K562 (cell line): ENCODE measurements around the gene NOL11. TPM values are rescaled to one million over a fixed set of nuclear protein-coding genes. Genes with fewer than 3 reads are reported as not detected.

ENCODE experiments used
- ATAC-seq: fragments of 200-7000 bp; cut with Tn5 transposase; 3 replicates; pipeline ENCODE4 v1.9.1; 2020; ENCODE audit warnings: moderate library complexity
- BruUV-seq: library from RNA; stranded (reverse); fragments of 400-500 nt; replicated peaks from 2 replicates; lab custom pipeline; 2021; lab: Mats Ljungman, UMichigan
- CTCF ChIA-PET: fragments of 300-600 bp; formaldehyde crosslinking; extraction: SDS; loops from one replicate; lab custom pipeline; 2021; ENCODE audit warnings: low intra/inter-chr PET ratio; lab: Yijun Ruan, JAX
- POLR2A ChIA-PET: fragments of 300-600, 350-650 bp; sonication (Branson Sonifier 250); formaldehyde crosslinking; extraction: SDS; loops from one replicate; lab custom pipeline; 2021; ENCODE audit warnings: antibody characterized with exemption, inconsistent platforms; lab: Yijun Ruan, JAX
- DNase-seq, 4 experiments: peaks; one replicate each; pipeline versions ENCODE4 v3.0.0 to v3.0.0-alpha.2; 2011 to 2018; ENCODE audit warnings: low spot score in 3 of 4, mixed read lengths in 3 of 4; ENCODE audit errors: extremely low read depth in 1 of 4
- FAIRE-seq: peaks from 2 replicates; lab custom pipeline; 2011; peaks lifted over from hg19 to GRCh38; lab: Jason Lieb, UNC
- H2AFZ ChIP-seq: 2 replicates; pipeline ENCODE4 v1.6.0; 2011; ENCODE audit warnings: low read depth, low read length, control low read depth, inconsistent platforms
- H3K27ac ChIP-seq: fragments of 200-600 bp; 3 replicates; pipeline ENCODE4 v1.8.0; 2011; ENCODE audit warnings: low read depth, mild to moderate bottlenecking, control low read depth, inconsistent platforms, low read length, moderate library complexity, mixed read lengths; ENCODE audit errors: extremely low read depth
- H3K27me3 ChIP-seq, 2 experiments: fragments of 300-600 bp in 1 of 2; 2 replicates in 1 of 2; 3 replicates in 1 of 2; pipeline versions ENCODE4 v1.6.0 to v1.8.0; 2011; ENCODE audit warnings: inconsistent platforms in 2 of 2, low read length in 2 of 2, mild to moderate bottlenecking in 1 of 2, mixed read lengths in 1 of 2, moderate library complexity in 1 of 2; ENCODE audit not compliant: control insufficient read depth in 2 of 2, insufficient read depth in 2 of 2
- H3K36me3 ChIP-seq: fragments of 300-600 bp; 3 replicates; pipeline ENCODE4 v1.8.0; 2011; ENCODE audit warnings: mild to moderate bottlenecking, low read length, inconsistent platforms; ENCODE audit not compliant: control insufficient read depth, insufficient read depth
- H3K4me1 ChIP-seq, 2 experiments: fragments of 200-600 bp in 1 of 2; replicated peaks in 1 of 2; 2 replicates in 1 of 2; 3 replicates in 1 of 2; pipeline versions ENCODE4 v1.5.1 to v1.8.0; 2011; ENCODE audit warnings: inconsistent platforms in 2 of 2, low read length in 2 of 2, mild to moderate bottlenecking in 1 of 2, mixed read lengths in 1 of 2, moderate library complexity in 1 of 2; ENCODE audit not compliant: control insufficient read depth in 2 of 2, insufficient read depth in 2 of 2
- H3K4me2 ChIP-seq: 2 replicates; pipeline ENCODE4 v1.6.1; 2011; ENCODE audit warnings: low read length, control low read depth, inconsistent platforms, mixed read lengths; ENCODE audit not compliant: insufficient read depth
- H3K4me3 ChIP-seq: fragments of 200-600 bp; sonication (generic), shearing (Covaris generic); 2 replicates; pipeline ENCODE4 v1.5.1; 2016; ENCODE audit warnings: control low read depth, inconsistent platforms
- H3K79me2 ChIP-seq: fragments of 200-600 bp; 3 replicates; pipeline ENCODE4 v1.8.0; 2011; ENCODE audit warnings: low read length, inconsistent platforms; ENCODE audit not compliant: control insufficient read depth, insufficient read depth
- H3K9ac ChIP-seq, 2 experiments: 2 replicates each; pipeline versions ENCODE4 v1.6.0 to v1.6.1; 2011; ENCODE audit warnings: low read depth in 2 of 2, low read length in 2 of 2, control low read depth in 1 of 2, inconsistent platforms in 1 of 2, mild to moderate bottlenecking in 1 of 2, mixed read lengths in 1 of 2; ENCODE audit not compliant: insufficient read depth in 1 of 2
- H3K9me1 ChIP-seq: one replicate; pipeline ENCODE4 v1.6.0; 2011; ENCODE audit warnings: inconsistent platforms, mild to moderate bottlenecking, low read length, moderate library complexity; ENCODE audit not compliant: control insufficient read depth, insufficient read depth
- H3K9me3 ChIP-seq: replicated peaks from 2 replicates; pipeline ENCODE4 v1.5.1; 2011; ENCODE audit warnings: low read depth, low read length, inconsistent platforms; ENCODE audit not compliant: control insufficient read depth, insufficient read depth
- H4K20me1 ChIP-seq: replicated peaks from 2 replicates; pipeline ENCODE4 v1.6.1; 2011; ENCODE audit warnings: low read length, inconsistent platforms, mixed read lengths; ENCODE audit not compliant: control insufficient read depth, insufficient read depth
- ARID4B ChIP-seq: sonication (generic); formaldehyde crosslinking; IDR thresholded peaks from 2 replicates; pipeline ENCODE4 v1.8.0; 2022; ENCODE audit warnings: mild to moderate bottlenecking, missing genetic modification reagents
- CBFA2T3 ChIP-seq: fragments of 450-650 bp; IDR thresholded peaks from 2 replicates; pipeline ENCODE4 v1.6.1; 2017
- DLX4 ChIP-seq: fragments of 250-450 bp; sonication (Bioruptor Pico); IDR thresholded peaks from 2 replicates; pipeline ENCODE4 v1.6.1; 2021; ENCODE audit warnings: mild to moderate bottlenecking
- FOXK1 ChIP-seq: sonication (generic); formaldehyde crosslinking; IDR thresholded peaks from 2 replicates; pipeline ENCODE4 v1.8.0; 2022; ENCODE audit warnings: missing genetic modification reagents, mild to moderate bottlenecking, borderline replicate concordance
- KDM1A ChIP-seq, 2 experiments: fragments of 450-650 bp; IDR thresholded peaks; 2 replicates each; pipeline ENCODE4 v1.6.1; 2016; ENCODE audit warnings: mild to moderate bottlenecking in 2 of 2
- MITF ChIP-seq: IDR thresholded peaks from 2 replicates; pipeline ENCODE4 v1.6.1; 2014; ENCODE audit warnings: antibody characterized with exemption
- MYBL2 ChIP-seq, 2 experiments: fragments of 450-650 bp in 1 of 2; sonication (generic) in 1 of 2; formaldehyde crosslinking in 1 of 2; IDR thresholded peaks; 2 replicates each; pipeline versions ENCODE4 v1.6.1 to v1.8.1; 2017 to 2022; ENCODE audit warnings: borderline replicate concordance in 1 of 2, inconsistent platforms in 1 of 2, low read depth in 1 of 2, mild to moderate bottlenecking in 1 of 2, missing genetic modification reagents in 1 of 2, moderate library complexity in 1 of 2
- NFE2 ChIP-seq: IDR thresholded peaks from 2 replicates; pipeline ENCODE4 v1.6.1; 2014; ENCODE audit warnings: antibody characterized with exemption, low read depth
- PREB ChIP-seq: sonication (generic); formaldehyde crosslinking; IDR thresholded peaks from 2 replicates; pipeline ENCODE4 v1.8.1; 2023; ENCODE audit warnings: mild to moderate bottlenecking, missing genetic modification reagents
- RBM34 ChIP-seq: fragments of 200-400 bp; formaldehyde crosslinking; IDR thresholded peaks from 2 replicates; pipeline ENCODE4 v1.6.1; 2018; ENCODE audit warnings: low read length, borderline replicate concordance; ENCODE audit not compliant: insufficient read depth
- SPI1 ChIP-seq: IDR thresholded peaks from 2 replicates; pipeline ENCODE4 v1.6.1; 2011; ENCODE audit warnings: low read depth, low read length, control low read depth, borderline replicate concordance
- TAF7 ChIP-seq: fragments of 450-650 bp; IDR thresholded peaks from 2 replicates; pipeline ENCODE4 v1.6.1; 2016; ENCODE audit warnings: missing genetic modification characterization, missing compliant biosample characterization
- TFAM ChIP-seq: fragments of 250-450 bp; sonication (Bioruptor Pico); conservative IDR thresholded peaks from 2 replicates; pipeline ENCODE4 v1.5.0; 2021; ENCODE audit warnings: mild to moderate bottlenecking, moderate library complexity
- ZNF232 ChIP-seq: sonication (generic); formaldehyde crosslinking; IDR thresholded peaks from 2 replicates; pipeline ENCODE4 v1.8.0; 2022; ENCODE audit warnings: mild to moderate bottlenecking, missing genetic modification reagents
- WGBS: fragments of 100-300 bp; shearing (Covaris generic); methylation state at CpG from one replicate; pipeline ENCODE4 v1.1.6; 2016; ENCODE audit warnings: low coverage, mixed read lengths; ENCODE audit not compliant: insufficient coverage; ENCODE audit errors: missing lambda C conversion rate; 5-methylcytosine and 5-hydroxymethylcytosine counted together
- in situ Hi-C: fragments of 300-500 bp; cut with MboI; formaldehyde crosslinking; loops from 4 replicates; pipeline ENCODE4 v1.15.0; 2018; ENCODE audit warnings: inconsistent platforms, mixed read lengths
- intact Hi-C: fragments of 100-400 bp; cut with micrococcal nuclease; formaldehyde crosslinking; loops from 2 replicates; pipeline ENCODE4 v1.14.2; 2022
- polyA plus RNA-seq, 8 experiments: library from polyadenylated mRNA; depleted of rRNA in 4 of 8; stranded (reverse) in 5 of 8; unstranded in 3 of 8; fragments of >200 nt; fragmentation: Nextera tagmentation in 2 of 8; fragmentation: Illumina TruSeq in 1 of 8; extraction: Ambion mirVana in 2 of 8; extraction: Trizol in 1 of 8; gene quantifications; 2 replicates each; pipeline versions ENCODE4 v1.2.1 to v1.2.3, GENCODE V29; 2011 to 2014; ENCODE audit warnings: inconsistent platforms in 1 of 8, missing spikeins in 1 of 8
- total RNA-seq, 7 experiments: library from RNA; depleted of rRNA in 6 of 7; stranded (reverse); fragments of >200 nt in 6 of 7; fragmentation: Illumina TruSeq in 2 of 7; extraction: Trizol in 2 of 7; gene quantifications; 2 replicates each; pipeline versions ENCODE4 v1.2.1 to v1.2.3, GENCODE V29; 2011 to 2021; ENCODE audit warnings: low replicate concordance in 1 of 7

NOL11 gene
- total and polyA plus RNA-seq, 9 of the 15 experiments (the other 6 are each of a cell fraction or from before 2014, with no cell fraction given), result 61.1 to 175 (median 121) TPM

- intact Hi-C loops, result no loop called here
- 36% methylated on average over 4 of the region's 4 CpGs for WGBS
These were observed 5.4 kb upstream of the NOL11 start for GRCh38 chr17:67712375-67712774.

More at GRCh38 chr17:67712375-67712774, 5.4 kb upstream of the NOL11 start:
- H3K9me3 ChIP-seq, result peaks cover 4% of the 10 kb centered on the region; the same call in 1 of the 2 replicates
- no peak overlapping the region for H3K4me2 ChIP-seq
- CTCF ChIA-PET, result no interaction called here
- FAIRE-seq (no peak), ATAC-seq (no peak), DNase-seq (no peak)
- no peaks in the 10 kb centered on the region for H3K27me3 ChIP-seq
- no TSS peak for BruUV-seq
- H3K27ac ChIP-seq, result no peak overlapping the region
- peaks cover 8% of the 10 kb centered on the region; the same call in 1 of the 3 replicates for H3K79me2 ChIP-seq
- no peak overlapping the region for H3K4me3 ChIP-seq
- H3K4me1 ChIP-seq, result peaks cover 5 to 12% of the 10 kb centered on the region in 2 experiments; a peak in 4 of 5 replicates
- no peaks in the 10 kb centered on the region for H4K20me1 ChIP-seq
- in situ Hi-C loops, result no loop called here
- H2AFZ ChIP-seq, result no peak overlapping the region
- TF ChIP-seq DLX4 (no peak), TFAM (CRISPR knock-in tag) (no peak), CBFA2T3 (peak; percentile 42), NFE2 (no peak), RBM34 (no peak), TAF7 (tag) (no peak), MYBL2 (IDR thresholded peaks at IDR 0.05; ENCODE audit: low read depth) (no peak), MYBL2 (CRISPR knock-in tag; IDR thresholded peaks at IDR 0.05; ENCODE audit: borderline replicate concordance) (no peak), SPI1 (peak; percentile 8; the same call in 1 of the 2 replicates), FOXK1 (CRISPR knock-in tag) (no peak), ARID4B (CRISPR knock-in tag) (no peak), PREB (CRISPR knock-in tag) (no peak), KDM1A (IDR thresholded peaks at IDR 0.05) (peak in 1 of 2 experiments; percentile 62; a peak in 2 of 4 replicates), ZNF232 (CRISPR knock-in tag) (no peak), MITF (no peak)
- H3K36me3 ChIP-seq, result no peaks in the 10 kb centered on the region
- no peaks in the 10 kb centered on the region for H3K9me1 ChIP-seq
- POLR2A ChIA-PET, result interaction anchor here (0.6 to 0.7 kb wide), 2 partner anchors 45 to 506 kb away, joined by 3 read pairs; no protein-coding TSS in a partner anchor
- no peak overlapping the region for H3K9ac ChIP-seq
